ENCODE data around the gene FMN2. TPM values are rescaled to one million over a fixed set of nuclear protein-coding genes. Genes with fewer than 3 reads are reported as not detected.
A peak's percentile ranks its signal among the peaks of the same experiment; 100 is the strongest.

Gene FMN2
- total RNA-seq, 3 donors from 2014 or later (not counting 1 experiment from before 2014, with no cell fraction given), result not detected

DNA sequence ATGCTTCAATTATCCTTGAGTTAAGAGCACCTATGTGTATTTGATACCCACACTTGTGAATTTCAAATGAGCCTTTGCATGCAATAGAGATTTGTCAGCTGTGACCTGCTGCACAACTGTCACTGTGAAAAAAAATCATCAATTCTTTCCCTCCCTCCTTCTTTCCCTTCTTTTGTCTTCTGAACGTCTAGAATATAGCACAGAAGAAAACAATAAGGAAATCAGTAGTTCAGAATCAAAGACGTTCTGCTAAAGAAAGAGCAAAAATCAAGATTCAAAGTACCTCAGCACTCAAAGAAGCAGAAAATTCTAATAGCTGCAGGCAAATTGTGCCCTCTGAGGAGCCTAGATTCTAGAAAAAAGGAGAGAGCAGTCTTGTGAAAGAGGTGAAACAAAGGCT, 1.7 kb upstream of the FMN2 start:
- Mint-ChIP-seq H3K27ac (no peak overlapping the region), H3K4me1 (no peaks in the 10 kb centered on the region), H3K27me3 (ENCODE audit: low read depth in 2 of 2) (peaks cover 19 to 40% of the 10 kb centered on the region in 2 donors), H3K9me3 (peaks cover 2 to 4% of the 10 kb centered on the region in 2 donors), H3K4me3 (no peak overlapping the region), H3K36me3 (no peaks in the 10 kb centered on the region)
- DNase-seq, result no peak
- H3K36me3 ChIP-seq (ENCODE audit: control insufficient read depth, insufficient read depth, low read length), result no peaks in the 10 kb centered on the region
- TF ChIP-seq, protein P1, sequence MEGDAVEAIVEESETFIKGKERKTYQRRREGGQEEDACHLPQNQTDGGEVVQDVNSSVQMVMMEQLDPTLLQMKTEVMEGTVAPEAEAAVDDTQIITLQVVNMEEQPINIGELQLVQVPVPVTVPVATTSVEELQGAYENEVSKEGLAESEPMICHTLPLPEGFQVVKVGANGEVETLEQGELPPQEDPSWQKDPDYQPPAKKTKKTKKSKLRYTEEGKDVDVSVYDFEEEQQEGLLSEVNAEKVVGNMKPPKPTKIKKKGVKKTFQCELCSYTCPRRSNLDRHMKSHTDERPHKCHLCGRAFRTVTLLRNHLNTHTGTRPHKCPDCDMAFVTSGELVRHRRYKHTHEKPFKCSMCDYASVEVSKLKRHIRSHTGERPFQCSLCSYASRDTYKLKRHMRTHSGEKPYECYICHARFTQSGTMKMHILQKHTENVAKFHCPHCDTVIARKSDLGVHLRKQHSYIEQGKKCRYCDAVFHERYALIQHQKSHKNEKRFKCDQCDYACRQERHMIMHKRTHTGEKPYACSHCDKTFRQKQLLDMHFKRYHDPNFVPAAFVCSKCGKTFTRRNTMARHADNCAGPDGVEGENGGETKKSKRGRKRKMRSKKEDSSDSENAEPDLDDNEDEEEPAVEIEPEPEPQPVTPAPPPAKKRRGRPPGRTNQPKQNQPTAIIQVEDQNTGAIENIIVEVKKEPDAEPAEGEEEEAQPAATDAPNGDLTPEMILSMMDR (IDR thresholded peaks at IDR 0.05), result no peak
- H3K9me3 ChIP-seq (ENCODE audit: control insufficient read depth, insufficient read depth, low read length), result no peaks in the 10 kb centered on the region
- WGBS (ENCODE audit: insufficient coverage), result 36% methylated on average over 2 of the region's 2 CpGs
- no peak overlapping the region for H3K4me3 ChIP-seq (ENCODE audit: low read length)
- H3K27me3 ChIP-seq (ENCODE audit: control insufficient read depth, insufficient read depth, low read length), result peaks cover 15% of the 10 kb centered on the region
- H3K4me1 ChIP-seq (ENCODE audit: control insufficient read depth, insufficient read depth, low read length), result peaks cover 4% of the 10 kb centered on the region
- intact Hi-C loops (cut with micrococcal nuclease), result no loop called here
- H3K27ac ChIP-seq (ENCODE audit: low read length), result no peak overlapping the region
- no peak for ATAC-seq

GRCh38 chr1:240090957-240091600, 604 bp upstream of the FMN2 start:
- Mint-ChIP-seq H3K27me3 (ENCODE audit: low read depth in 2 of 2) (peaks cover 22 to 51% of the 10 kb centered on the region in 2 donors), H3K4me1 (no peaks in the 10 kb centered on the region), H3K36me3 (no peaks in the 10 kb centered on the region), H3K4me3 (peak overlapping the region; percentile 52), H3K9me3 (peaks cover 2 to 4% of the 10 kb centered on the region in 2 donors), H3K27ac (no peak overlapping the region)
- no peak for DNase-seq
- Histone ChIP-seq H3K36me3 (ENCODE audit: control insufficient read depth, insufficient read depth, low read length) (no peaks in the 10 kb centered on the region), H3K27me3 (ENCODE audit: control insufficient read depth, insufficient read depth, low read length) (peaks cover 15% of the 10 kb centered on the region), H3K4me1 (ENCODE audit: control insufficient read depth, insufficient read depth, low read length) (peaks cover 4% of the 10 kb centered on the region), H3K4me3 (ENCODE audit: low read length) (no peak overlapping the region), H3K9me3 (ENCODE audit: control insufficient read depth, insufficient read depth, low read length) (no peaks in the 10 kb centered on the region), H3K27ac (ENCODE audit: low read length) (no peak overlapping the region)
- no peak for ATAC-seq
- TF ChIP-seq, protein P1 (IDR thresholded peaks at IDR 0.05), result no peak
- intact Hi-C loops (cut with micrococcal nuclease), result no loop called here
- WGBS (ENCODE audit: insufficient coverage), result 29% methylated on average over 4 of the region's 5 CpGs

GRCh38 chr1:240092301-240093119, 827 bp downstream of the FMN2 start:
- no peaks in the 10 kb centered on the region for H3K4me1 Mint-ChIP-seq
- TF ChIP-seq, protein P1 (IDR thresholded peaks at IDR 0.05), result no peak
- no peak for DNase-seq

More at GRCh38 chr1:240092301-240093119, 827 bp downstream of the FMN2 start:
- Mint-ChIP-seq H3K9me3 (peaks cover 2 to 4% of the 10 kb centered on the region in 2 donors), H3K36me3 (no peaks in the 10 kb centered on the region), H3K27me3 (ENCODE audit: low read depth in 2 of 2) (peaks cover 21 to 55% of the 10 kb centered on the region in 2 donors), H3K27ac (no peak overlapping the region), H3K4me3 (no peak overlapping the region)
- H3K4me1 ChIP-seq (ENCODE audit: control insufficient read depth, insufficient read depth, low read length), result peaks cover 4% of the 10 kb centered on the region
- no peak overlapping the region for H3K4me3 ChIP-seq (ENCODE audit: low read length)
- WGBS (ENCODE audit: insufficient coverage), result 5% methylated on average over 70 of the region's 70 CpGs
- H3K36me3 ChIP-seq (ENCODE audit: control insufficient read depth, insufficient read depth, low read length), result no peaks in the 10 kb centered on the region
- no peaks in the 10 kb centered on the region for H3K9me3 ChIP-seq (ENCODE audit: control insufficient read depth, insufficient read depth, low read length)
- intact Hi-C loops (cut with micrococcal nuclease), result no loop called here
- peaks cover 15% of the 10 kb centered on the region for H3K27me3 ChIP-seq (ENCODE audit: control insufficient read depth, insufficient read depth, low read length)
- no peak overlapping the region for H3K27ac ChIP-seq (ENCODE audit: low read length)
- ATAC-seq, result no peak
